ENCODE measurements around the gene AMDHD1. TPM values are rescaled to one million over a fixed set of nuclear protein-coding genes. Genes with fewer than 3 reads are reported as not detected.

AMDHD1 gene
- total and polyA plus RNA-seq, 7 experiments from 2014 or later = 0.32 to 2.4 (median 0.77) TPM

- ChIA-PET CTCF (interaction anchor here (0.7 to 1.5 kb wide), 2 partner anchors 43 to 958 kb away, joined by 3 to 6 read pairs; no protein-coding TSS in a partner anchor), POLR2A (no interaction called here)
- Mint-ChIP-seq H3K4me1 (peaks cover 0 to under 1% (median 0%) of the 10 kb centered on the region in 7 donors), H3K9me3 (no peaks in the 10 kb centered on the region), H3K27ac (no peak overlapping the region), H3K36me3 (peaks cover 0 to 14% (median 0%) of the 10 kb centered on the region in 5 donors), H3K4me3 (no peak overlapping the region), H3K27me3 (peaks cover 0 to 4% (median 0%) of the 10 kb centered on the region in 5 donors)
- intact Hi-C loops (cut with micrococcal nuclease) = loop anchor here in 1 of 2 donors (1.0 kb wide), 1 partner anchor 41 kb away; no protein-coding TSS in a partner anchor
- DNase-seq = no peak
- H3K27me3 ChIP-seq (ENCODE audit: control insufficient read depth in 2 of 2, insufficient read depth in 2 of 2, low read length in 2 of 2) = no peaks in the 10 kb centered on the region
- no peak for ATAC-seq
- no peaks in the 10 kb centered on the region for H3K9me3 ChIP-seq (ENCODE audit: control insufficient read depth in 2 of 3, low read length in 3 of 3)
- no peak overlapping the region for H3K27ac ChIP-seq (ENCODE audit: low read depth, low read length)
- no peaks in the 10 kb centered on the region for H3K4me1 ChIP-seq (ENCODE audit: control insufficient read depth in 2 of 2, insufficient read depth in 2 of 2, low read length in 2 of 2)
- no peaks in the 10 kb centered on the region for H3K36me3 ChIP-seq (ENCODE audit: control insufficient read depth in 2 of 3, insufficient read depth in 3 of 3, low read length in 3 of 3)
- H3K4me3 ChIP-seq (ENCODE audit: low read length) = no peak overlapping the region
Measured at GRCh38 chr12:95959107-95959506, 16.0 kb downstream of the AMDHD1 start.

- Histone ChIP-seq H3K27me3 (ENCODE audit: control insufficient read depth in 2 of 2, insufficient read depth in 2 of 2, low read length in 2 of 2) (no peaks in the 10 kb centered on the region), H3K4me3 (ENCODE audit: low read length) (no peak overlapping the region), H3K4me1 (ENCODE audit: control insufficient read depth in 2 of 2, insufficient read depth in 2 of 2, low read length in 2 of 2) (no peaks in the 10 kb centered on the region), H3K36me3 (ENCODE audit: control insufficient read depth in 2 of 3, insufficient read depth in 3 of 3, low read length in 3 of 3) (no peaks in the 10 kb centered on the region), H3K9me3 (ENCODE audit: control insufficient read depth in 2 of 3, low read length in 3 of 3) (no peaks in the 10 kb centered on the region), H3K27ac (ENCODE audit: low read depth, low read length) (no peak overlapping the region)
- H3K4me3 Mint-ChIP-seq = no peak overlapping the region
- H3K9me3 Mint-ChIP-seq = no peaks in the 10 kb centered on the region
- DNase-seq (no peak), ATAC-seq (no peak)
- peaks cover 0 to 1% (median 0%) of the 10 kb centered on the region in 7 donors for H3K4me1 Mint-ChIP-seq
- ChIA-PET POLR2A (no interaction called here), CTCF (interaction anchor here (1.5 kb wide), 1 partner anchor 44 kb away, joined by 3 read pairs; no protein-coding TSS in a partner anchor)
- H3K27ac Mint-ChIP-seq = no peak overlapping the region
- H3K36me3 Mint-ChIP-seq = peaks cover 0 to 13% (median 0%) of the 10 kb centered on the region in 5 donors
- intact Hi-C loops (cut with micrococcal nuclease) = no loop called here
- peaks cover 0 to 2% (median 0%) of the 10 kb centered on the region in 5 donors for H3K27me3 Mint-ChIP-seq
Measured at GRCh38 chr12:95960241-95960640, 17.1 kb downstream of the AMDHD1 start.

DNA sequence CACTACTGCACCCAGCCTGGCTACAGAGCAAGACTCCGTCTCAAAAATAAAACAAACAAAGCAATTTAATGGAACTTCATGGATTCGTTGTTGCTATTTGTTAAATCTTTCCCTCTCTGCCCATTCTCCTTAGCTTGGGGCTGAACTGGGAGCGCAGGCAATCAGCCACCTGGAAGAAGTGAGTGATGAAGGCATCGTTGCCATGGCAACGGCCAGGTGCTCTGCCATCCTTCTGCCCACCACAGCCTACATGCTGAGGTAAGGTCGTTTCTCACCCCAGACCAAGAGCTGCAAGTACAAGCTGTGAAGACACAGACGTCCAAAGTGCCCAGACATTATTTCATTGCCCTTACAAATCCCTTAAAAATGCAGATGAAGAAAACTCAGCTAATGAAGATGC is 19.1 kb downstream of the AMDHD1 start:
- CTCF ChIA-PET = interaction anchor here (1.0 kb wide), 1 partner anchor 18 kb away, joined by 3 read pairs; no protein-coding TSS in a partner anchor
- intact Hi-C loops (cut with micrococcal nuclease) = no loop called here
- Mint-ChIP-seq H3K9me3 (no peaks in the 10 kb centered on the region), H3K27ac (no peak overlapping the region), H3K4me3 (no peak overlapping the region), H3K36me3 (peaks cover 0 to 17% (median 7%) of the 10 kb centered on the region in 5 donors), H3K27me3 (peaks cover 0 to 2% (median 0%) of the 10 kb centered on the region in 5 donors), H3K4me1 (peaks cover 0 to 1% (median 0%) of the 10 kb centered on the region in 7 donors)
- ATAC-seq (no peak), DNase-seq (no peak)
- Histone ChIP-seq H3K9me3 (ENCODE audit: control insufficient read depth in 2 of 3, low read length in 3 of 3) (no peaks in the 10 kb centered on the region), H3K36me3 (ENCODE audit: control insufficient read depth in 2 of 3, insufficient read depth in 3 of 3, low read length in 3 of 3) (no peaks in the 10 kb centered on the region), H3K4me3 (ENCODE audit: low read length) (no peak overlapping the region), H3K27ac (ENCODE audit: low read depth, low read length) (no peak overlapping the region), H3K4me1 (ENCODE audit: control insufficient read depth in 2 of 2, insufficient read depth in 2 of 2, low read length in 2 of 2) (no peaks in the 10 kb centered on the region), H3K27me3 (ENCODE audit: control insufficient read depth in 2 of 2, insufficient read depth in 2 of 2, low read length in 2 of 2) (no peaks in the 10 kb centered on the region)
- POLR2A ChIA-PET = no interaction called here

GRCh38 chr12:95963096-95963495 is 20.0 kb downstream of the AMDHD1 start:
- no peak overlapping the region for H3K27ac ChIP-seq (ENCODE audit: low read depth, low read length)
- DNase-seq = no peak
- POLR2A ChIA-PET = interaction anchor here (0.5 kb wide), 1 partner anchor 10 kb away, joined by 5 read pairs; no protein-coding TSS in a partner anchor
- CTCF ChIA-PET = interaction anchor here (1.0 kb wide), 1 partner anchor 19 kb away, joined by 3 read pairs; no protein-coding TSS in a partner anchor
- Mint-ChIP-seq H3K4me1 (peaks cover 0 to 1% (median 0%) of the 10 kb centered on the region in 7 donors), H3K4me3 (no peak overlapping the region), H3K27ac (no peak overlapping the region), H3K27me3 (peaks cover 0 to 2% (median 0%) of the 10 kb centered on the region in 5 donors), H3K36me3 (peaks cover 0 to 17% (median 7%) of the 10 kb centered on the region in 5 donors), H3K9me3 (no peaks in the 10 kb centered on the region)
- no peaks in the 10 kb centered on the region for H3K4me1 ChIP-seq (ENCODE audit: control insufficient read depth in 2 of 2, insufficient read depth in 2 of 2, low read length in 2 of 2)
- no peaks in the 10 kb centered on the region for H3K27me3 ChIP-seq (ENCODE audit: control insufficient read depth in 2 of 2, insufficient read depth in 2 of 2, low read length in 2 of 2)
- intact Hi-C loops (cut with micrococcal nuclease) = loop anchor here in 1 of 2 donors (1.0 kb wide), 1 partner anchor 45 kb away; no protein-coding TSS in a partner anchor
- no peaks in the 10 kb centered on the region for H3K36me3 ChIP-seq (ENCODE audit: control insufficient read depth in 2 of 3, insufficient read depth in 3 of 3, low read length in 3 of 3)
- H3K4me3 ChIP-seq (ENCODE audit: low read length) = no peak overlapping the region
- no peaks in the 10 kb centered on the region for H3K9me3 ChIP-seq (ENCODE audit: control insufficient read depth in 2 of 3, low read length in 3 of 3)
- no peak for ATAC-seq

DNA sequence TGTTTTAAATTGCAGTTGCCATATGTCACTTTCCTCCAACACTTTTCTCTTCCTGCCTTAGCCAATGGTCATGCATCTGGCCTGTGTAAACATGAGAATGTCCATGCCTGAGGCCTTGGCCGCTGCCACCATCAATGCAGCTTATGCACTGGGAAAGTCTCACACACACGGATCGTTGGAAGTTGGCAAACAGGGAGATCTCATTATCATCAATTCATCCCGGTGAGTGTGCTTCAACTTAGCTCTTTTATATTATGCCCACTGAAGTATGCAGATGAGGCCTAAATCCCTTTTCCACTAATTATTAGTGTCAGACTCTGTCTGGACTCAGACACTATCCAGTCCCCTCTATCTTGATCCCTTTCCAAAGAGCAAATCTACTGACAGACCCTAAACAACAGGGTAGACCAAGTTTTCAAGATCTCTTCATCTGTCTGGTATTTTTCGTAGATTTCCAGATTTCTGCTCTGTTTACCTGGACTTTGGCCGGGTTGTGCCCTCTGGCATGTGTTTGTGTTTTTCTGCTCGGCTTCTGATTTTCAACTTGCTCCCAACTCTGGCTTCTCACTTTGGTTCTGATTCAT is 23.2 kb downstream of the AMDHD1 start:
- no peak for ATAC-seq
- no peak overlapping the region for H3K27ac Mint-ChIP-seq

DNA sequence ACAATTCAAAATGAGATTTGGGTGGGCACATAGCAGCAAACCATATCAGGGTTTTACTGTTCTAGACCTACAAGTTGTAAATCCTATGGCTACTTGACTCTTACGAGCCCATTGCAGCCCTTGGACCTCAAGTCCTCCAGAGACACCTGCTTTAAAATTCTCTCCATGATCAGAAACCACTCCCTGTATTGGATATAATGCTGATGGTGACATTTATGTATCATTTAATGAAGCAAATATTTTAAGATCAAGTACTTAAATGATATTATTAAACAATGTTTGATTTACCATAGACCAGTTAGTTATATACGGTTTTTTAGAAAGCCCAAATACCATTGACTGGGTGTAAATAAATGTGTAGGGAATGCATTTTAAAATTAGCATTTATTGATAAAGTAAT is 24.2 kb downstream of the AMDHD1 start:
- H3K4me1 ChIP-seq (ENCODE audit: control insufficient read depth in 2 of 2, insufficient read depth in 2 of 2, low read length in 2 of 2) = no peaks in the 10 kb centered on the region
- no peak overlapping the region for H3K4me3 Mint-ChIP-seq
- peaks cover 0 to 1% (median 0%) of the 10 kb centered on the region in 7 donors for H3K4me1 Mint-ChIP-seq
- H3K27ac Mint-ChIP-seq = no peak overlapping the region
- H3K27ac ChIP-seq (ENCODE audit: low read depth, low read length) = no peak overlapping the region
- H3K9me3 Mint-ChIP-seq = no peaks in the 10 kb centered on the region
- H3K36me3 ChIP-seq (ENCODE audit: control insufficient read depth in 2 of 3, insufficient read depth in 3 of 3, low read length in 3 of 3) = no peaks in the 10 kb centered on the region
- H3K27me3 Mint-ChIP-seq = peaks cover 0 to under 1% (median 0%) of the 10 kb centered on the region in 5 donors
- ATAC-seq (no peak), DNase-seq (no peak)
- CTCF ChIA-PET = interaction anchor here (0.6 to 0.7 kb wide), 3 partner anchors 11 to 1256 kb away, joined by 3 to 4 read pairs (median 3); no protein-coding TSS in a partner anchor
- intact Hi-C loops (cut with micrococcal nuclease) = no loop called here
- H3K36me3 Mint-ChIP-seq = peaks cover 0 to 13% (median 9%) of the 10 kb centered on the region in 5 donors
- H3K4me3 ChIP-seq (ENCODE audit: low read length) = no peak overlapping the region
- no peaks in the 10 kb centered on the region for H3K9me3 ChIP-seq (ENCODE audit: control insufficient read depth in 2 of 3, low read length in 3 of 3)
- no peaks in the 10 kb centered on the region for H3K27me3 ChIP-seq (ENCODE audit: control insufficient read depth in 2 of 2, insufficient read depth in 2 of 2, low read length in 2 of 2)
- POLR2A ChIA-PET = no interaction called here

More for the DNA sequence above, 23.2 kb downstream of the AMDHD1 start:
- DNase-seq = no peak
- no peaks in the 10 kb centered on the region for H3K9me3 ChIP-seq (ENCODE audit: control insufficient read depth in 2 of 3, low read length in 3 of 3)
- H3K27me3 Mint-ChIP-seq = peaks cover 0 to 2% (median 0%) of the 10 kb centered on the region in 5 donors
- peaks cover 0 to 1% (median 0%) of the 10 kb centered on the region in 7 donors for H3K4me1 Mint-ChIP-seq
- intact Hi-C loops (cut with micrococcal nuclease) = no loop called here
- H3K4me1 ChIP-seq (ENCODE audit: control insufficient read depth in 2 of 2, insufficient read depth in 2 of 2, low read length in 2 of 2) = no peaks in the 10 kb centered on the region
- ChIA-PET CTCF (interaction anchor here (0.6 kb wide), 2 partner anchors 32 to 1256 kb away, joined by 3 read pairs; no protein-coding TSS in a partner anchor), POLR2A (no interaction called here)
- H3K36me3 Mint-ChIP-seq = peaks cover 0 to 16% (median 9%) of the 10 kb centered on the region in 5 donors
- H3K4me3 Mint-ChIP-seq = no peak overlapping the region
- H3K27me3 ChIP-seq (ENCODE audit: control insufficient read depth in 2 of 2, insufficient read depth in 2 of 2, low read length in 2 of 2) = no peaks in the 10 kb centered on the region
- H3K9me3 Mint-ChIP-seq = no peaks in the 10 kb centered on the region
- no peak overlapping the region for H3K4me3 ChIP-seq (ENCODE audit: low read length)
- H3K27ac ChIP-seq (ENCODE audit: low read depth, low read length) = no peak overlapping the region
- no peaks in the 10 kb centered on the region for H3K36me3 ChIP-seq (ENCODE audit: control insufficient read depth in 2 of 3, insufficient read depth in 3 of 3, low read length in 3 of 3)
